ENCODE results near the gene LRPAP1.

LRPAP1 gene

DNA sequence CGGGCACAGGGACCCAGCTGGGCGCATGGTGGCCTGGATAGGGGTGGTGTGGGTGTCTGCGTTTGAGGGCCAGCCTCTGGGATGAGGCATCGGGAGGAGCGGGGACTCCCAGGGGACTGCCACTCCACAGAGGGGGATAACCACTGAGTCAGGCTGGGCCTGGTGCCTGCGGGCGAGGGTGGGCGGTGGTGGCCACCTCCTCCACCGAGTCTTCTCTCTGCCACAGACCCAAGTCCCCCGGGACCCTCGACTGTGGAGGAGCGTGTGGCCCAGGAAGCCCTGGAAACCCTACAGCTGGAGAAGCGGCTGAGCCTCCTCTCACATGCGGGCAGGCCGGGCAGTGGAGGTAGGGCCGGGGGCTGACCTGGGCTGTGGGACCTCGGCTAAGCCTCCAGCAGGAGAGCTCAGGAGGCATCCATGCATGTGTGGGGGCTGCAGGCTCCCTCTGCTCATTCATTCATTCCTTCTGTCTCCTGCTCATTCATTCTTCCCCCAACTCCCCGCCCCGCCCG lies 42.7 kb downstream of the LRPAP1 start:
- no peaks in the 10 kb centered on the region for H3K4me1 ChIP-seq
- TF ChIP-seq, protein P1, sequence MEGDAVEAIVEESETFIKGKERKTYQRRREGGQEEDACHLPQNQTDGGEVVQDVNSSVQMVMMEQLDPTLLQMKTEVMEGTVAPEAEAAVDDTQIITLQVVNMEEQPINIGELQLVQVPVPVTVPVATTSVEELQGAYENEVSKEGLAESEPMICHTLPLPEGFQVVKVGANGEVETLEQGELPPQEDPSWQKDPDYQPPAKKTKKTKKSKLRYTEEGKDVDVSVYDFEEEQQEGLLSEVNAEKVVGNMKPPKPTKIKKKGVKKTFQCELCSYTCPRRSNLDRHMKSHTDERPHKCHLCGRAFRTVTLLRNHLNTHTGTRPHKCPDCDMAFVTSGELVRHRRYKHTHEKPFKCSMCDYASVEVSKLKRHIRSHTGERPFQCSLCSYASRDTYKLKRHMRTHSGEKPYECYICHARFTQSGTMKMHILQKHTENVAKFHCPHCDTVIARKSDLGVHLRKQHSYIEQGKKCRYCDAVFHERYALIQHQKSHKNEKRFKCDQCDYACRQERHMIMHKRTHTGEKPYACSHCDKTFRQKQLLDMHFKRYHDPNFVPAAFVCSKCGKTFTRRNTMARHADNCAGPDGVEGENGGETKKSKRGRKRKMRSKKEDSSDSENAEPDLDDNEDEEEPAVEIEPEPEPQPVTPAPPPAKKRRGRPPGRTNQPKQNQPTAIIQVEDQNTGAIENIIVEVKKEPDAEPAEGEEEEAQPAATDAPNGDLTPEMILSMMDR (IDR thresholded peaks at IDR 0.05), result no peak
- H3K27ac ChIP-seq, result no peak overlapping the region

DNA sequence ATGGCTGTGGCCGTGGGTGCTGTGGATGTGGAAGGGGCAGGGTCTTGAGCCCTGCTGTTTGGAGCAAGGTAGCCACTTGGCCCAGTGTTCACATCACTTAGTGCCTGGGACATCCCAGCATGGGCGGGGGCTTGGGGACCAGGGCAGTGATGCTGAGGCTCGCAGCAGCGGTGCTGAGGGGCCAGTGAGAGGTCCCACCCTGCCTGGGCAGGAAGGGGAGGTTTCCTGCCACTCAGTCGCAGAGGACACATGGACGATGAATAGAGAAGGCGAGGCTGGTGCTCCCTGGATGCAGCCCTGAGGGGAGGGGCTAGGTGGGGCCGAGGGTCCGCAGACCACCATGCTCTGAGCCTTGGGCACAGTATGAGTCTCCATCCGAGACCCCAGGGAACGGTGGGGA lies 43.4 kb downstream of the LRPAP1 start:
- Histone ChIP-seq H3K27ac (no peak overlapping the region), H3K4me2 (ENCODE audit: low read length) (no peak overlapping the region), H3K9ac (no peak overlapping the region), H3K79me2 (no peaks in the 10 kb centered on the region), H3K27me3 (ENCODE audit: control insufficient read depth, insufficient read depth, low read length) (peaks cover 5% of the 10 kb centered on the region), H3K9me3 (ENCODE audit: control insufficient read depth, low read length) (no peaks in the 10 kb centered on the region), H3K4me3 (ENCODE audit: low read depth, low read length) (no peak overlapping the region), H2AFZ (no peak overlapping the region), H3K4me1 (no peaks in the 10 kb centered on the region), H3K36me3 (ENCODE audit: control insufficient read depth, insufficient read depth, low read length) (no peaks in the 10 kb centered on the region)
- TF ChIP-seq, protein P1 (IDR thresholded peaks at IDR 0.05), result no peak

More for the DNA sequence above, 42.7 kb downstream of the LRPAP1 start:
- Histone ChIP-seq H3K36me3 (ENCODE audit: control insufficient read depth, insufficient read depth, low read length) (no peaks in the 10 kb centered on the region), H3K4me3 (ENCODE audit: low read depth, low read length) (no peak overlapping the region), H3K79me2 (no peaks in the 10 kb centered on the region), H2AFZ (no peak overlapping the region), H3K27me3 (ENCODE audit: control insufficient read depth, insufficient read depth, low read length) (peaks cover 5% of the 10 kb centered on the region), H3K9ac (no peak overlapping the region), H3K4me2 (ENCODE audit: low read length) (no peak overlapping the region), H3K9me3 (ENCODE audit: control insufficient read depth, low read length) (no peaks in the 10 kb centered on the region)

DNA sequence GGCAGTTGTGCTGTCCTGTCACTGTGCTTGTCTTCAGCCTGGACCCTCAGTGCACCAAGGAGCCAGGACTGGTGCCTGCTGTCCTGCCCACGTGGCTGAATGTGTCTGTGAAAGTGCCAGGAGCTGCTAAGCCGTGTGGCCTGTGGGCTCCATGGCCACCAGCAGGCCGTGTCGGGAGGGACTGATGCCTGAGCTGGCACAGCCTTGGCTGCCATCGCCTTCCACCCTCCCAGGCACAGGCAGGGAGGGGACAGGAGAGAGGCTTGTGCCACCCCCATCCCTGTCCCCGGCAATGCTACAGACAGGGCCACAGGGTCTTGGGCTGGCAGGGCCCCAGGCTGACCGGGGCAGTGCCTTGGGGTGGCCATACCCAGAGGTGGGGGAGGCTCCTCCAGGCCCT lies 44.4 kb downstream of the LRPAP1 start:
- H3K4me2 ChIP-seq (ENCODE audit: low read length), result no peak overlapping the region
- TF ChIP-seq, protein P1 (IDR thresholded peaks at IDR 0.05), result no peak

DNA sequence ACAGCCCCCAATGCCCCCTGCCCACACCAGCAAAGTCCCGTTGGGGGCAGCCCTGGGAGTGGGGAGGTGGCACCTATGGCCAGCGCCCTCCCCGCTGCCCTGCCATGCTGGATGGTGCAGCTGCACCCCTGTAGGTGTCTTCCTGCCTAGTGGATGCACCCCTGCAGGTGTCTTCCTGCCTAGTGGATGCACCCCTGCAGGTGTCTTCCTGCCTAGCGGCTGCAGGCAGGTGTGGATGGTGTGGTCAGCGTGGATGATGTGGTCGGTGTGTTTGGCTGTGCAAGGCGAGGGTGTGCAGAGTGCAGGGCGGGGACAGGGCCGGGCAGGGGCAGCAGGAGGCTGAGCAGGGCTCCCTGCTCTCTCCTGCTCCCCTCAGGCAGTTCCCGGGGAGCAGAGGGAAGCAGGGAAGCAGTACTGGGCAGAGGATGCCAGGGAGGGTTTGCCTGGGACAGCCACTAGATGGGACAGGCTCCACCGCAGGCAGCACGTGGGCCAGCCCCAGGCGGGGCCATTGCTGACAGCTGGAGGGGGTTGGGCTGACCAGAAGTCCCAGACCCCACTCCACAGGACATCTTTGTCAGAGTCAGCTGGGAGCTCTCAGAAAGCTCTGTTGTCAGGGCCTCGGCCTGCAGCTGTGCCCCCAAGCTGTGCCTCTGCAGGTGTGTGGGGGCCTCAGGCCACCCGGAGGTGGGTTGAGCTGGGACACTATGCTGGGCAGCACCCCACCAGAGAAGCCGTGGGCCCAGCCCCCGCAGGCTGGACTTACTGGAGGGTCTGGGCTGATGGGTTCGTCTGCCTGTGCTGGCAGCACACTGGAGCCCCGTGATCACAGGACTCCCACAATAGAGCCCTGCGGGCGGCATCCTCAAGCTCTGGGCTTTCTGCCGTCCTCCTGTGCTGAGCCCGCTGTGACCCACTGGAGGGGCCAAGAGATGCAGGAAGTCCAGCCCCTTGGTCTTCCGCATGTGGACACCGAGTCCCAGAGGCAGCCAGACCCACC lies 45.4 kb downstream of the LRPAP1 start:
- no peaks in the 10 kb centered on the region for H3K9me3 ChIP-seq (ENCODE audit: control insufficient read depth, low read length)
- H3K27ac ChIP-seq, result no peak overlapping the region
- no peak overlapping the region for H3K9ac ChIP-seq
- H3K4me2 ChIP-seq (ENCODE audit: low read length), result no peak overlapping the region
- no peak overlapping the region for H2AFZ ChIP-seq
- H3K36me3 ChIP-seq (ENCODE audit: control insufficient read depth, insufficient read depth, low read length), result no peaks in the 10 kb centered on the region
- no peaks in the 10 kb centered on the region for H3K4me1 ChIP-seq
- H3K79me2 ChIP-seq, result no peaks in the 10 kb centered on the region
- TF ChIP-seq, protein P1 (IDR thresholded peaks at IDR 0.05), result no peak
- no peak overlapping the region for H3K4me3 ChIP-seq (ENCODE audit: low read depth, low read length)
- H3K27me3 ChIP-seq (ENCODE audit: control insufficient read depth, insufficient read depth, low read length), result peaks cover 5% of the 10 kb centered on the region

More for the DNA sequence above, 44.4 kb downstream of the LRPAP1 start:
- H3K9me3 ChIP-seq (ENCODE audit: control insufficient read depth, low read length), result no peaks in the 10 kb centered on the region
- H3K4me3 ChIP-seq (ENCODE audit: low read depth, low read length), result no peak overlapping the region
- H3K79me2 ChIP-seq, result no peaks in the 10 kb centered on the region
- H2AFZ ChIP-seq, result no peak overlapping the region
- H3K4me1 ChIP-seq, result no peaks in the 10 kb centered on the region
- H3K27me3 ChIP-seq (ENCODE audit: control insufficient read depth, insufficient read depth, low read length), result peaks cover 5% of the 10 kb centered on the region
- H3K36me3 ChIP-seq (ENCODE audit: control insufficient read depth, insufficient read depth, low read length), result no peaks in the 10 kb centered on the region
- no peak overlapping the region for H3K27ac ChIP-seq
- no peak overlapping the region for H3K9ac ChIP-seq

Measured in parathyroid adenoma (tissue), 2 donors.